HL-60 (cell line): ENCODE measurements around the gene SLC4A4.

Experiments used
- DNase-seq, 2 experiments: peaks; one replicate each; pipeline ENCODE4 v3.0.0-alpha.2; 2010 to 2020; ENCODE audit warnings: low read depth in 1 of 2, low spot score in 1 of 2
- H3K27ac ChIP-seq: fragments of 250-450 bp; sonication (Bioruptor Pico); replicated peaks from 2 replicates; pipeline ENCODE4 v1.5.1; 2020; ENCODE audit warnings: mild to moderate bottlenecking, moderate library complexity
- H3K27me3 ChIP-seq: fragments of 250-450 bp; sonication (Bioruptor Pico); 2 replicates; pipeline ENCODE4 v1.5.1; 2021; ENCODE audit warnings: mild to moderate bottlenecking, moderate library complexity; ENCODE audit not compliant: insufficient read depth, poor library complexity, severe bottlenecking
- H3K4me3 ChIP-seq: replicated peaks from 2 replicates; pipeline ENCODE4 v1.5.1; 2011; ENCODE audit warnings: mild to moderate bottlenecking, control low read depth, low read length; ENCODE audit not compliant: insufficient read depth
- GABPA ChIP-seq: IDR thresholded peaks from 2 replicates; pipeline ENCODE4 v1.6.1; 2012; ENCODE audit warnings: low read depth
- POLR2AphosphoS5 ChIP-seq: IDR thresholded peaks from 2 replicates; pipeline ENCODE4 v1.6.1; 2012; ENCODE audit warnings: low read depth
- REST ChIP-seq: IDR thresholded peaks from 2 replicates; pipeline ENCODE4 v1.6.1; 2012; ENCODE audit warnings: low read depth; ENCODE audit not compliant: insufficient replicate concordance
- SPI1 ChIP-seq: IDR thresholded peaks from 2 replicates; pipeline ENCODE4 v1.6.1; 2012; ENCODE audit warnings: low read depth, mild to moderate bottlenecking, borderline replicate concordance
- TF ChIP-seq, protein P1 (sequence below): IDR thresholded peaks from one replicate; pipeline ENCODE4 v1.5.1; 2011; ENCODE audit warnings: low read length, control low read depth, inconsistent platforms; ENCODE audit not compliant: insufficient read depth

The SLC4A4 gene

GRCh38 chr4:71498625-71499024, 159.8 kb downstream of the SLC4A4 start:
- TF ChIP-seq SPI1 (no peak), POLR2AphosphoS5 (no peak), GABPA (no peak), REST (no peak)
- TF ChIP-seq, protein P1, sequence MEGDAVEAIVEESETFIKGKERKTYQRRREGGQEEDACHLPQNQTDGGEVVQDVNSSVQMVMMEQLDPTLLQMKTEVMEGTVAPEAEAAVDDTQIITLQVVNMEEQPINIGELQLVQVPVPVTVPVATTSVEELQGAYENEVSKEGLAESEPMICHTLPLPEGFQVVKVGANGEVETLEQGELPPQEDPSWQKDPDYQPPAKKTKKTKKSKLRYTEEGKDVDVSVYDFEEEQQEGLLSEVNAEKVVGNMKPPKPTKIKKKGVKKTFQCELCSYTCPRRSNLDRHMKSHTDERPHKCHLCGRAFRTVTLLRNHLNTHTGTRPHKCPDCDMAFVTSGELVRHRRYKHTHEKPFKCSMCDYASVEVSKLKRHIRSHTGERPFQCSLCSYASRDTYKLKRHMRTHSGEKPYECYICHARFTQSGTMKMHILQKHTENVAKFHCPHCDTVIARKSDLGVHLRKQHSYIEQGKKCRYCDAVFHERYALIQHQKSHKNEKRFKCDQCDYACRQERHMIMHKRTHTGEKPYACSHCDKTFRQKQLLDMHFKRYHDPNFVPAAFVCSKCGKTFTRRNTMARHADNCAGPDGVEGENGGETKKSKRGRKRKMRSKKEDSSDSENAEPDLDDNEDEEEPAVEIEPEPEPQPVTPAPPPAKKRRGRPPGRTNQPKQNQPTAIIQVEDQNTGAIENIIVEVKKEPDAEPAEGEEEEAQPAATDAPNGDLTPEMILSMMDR: no peak
- no peak for DNase-seq
- no peak overlapping the region for H3K4me3 ChIP-seq
- H3K27me3 ChIP-seq: no peaks in the 10 kb centered on the region
- H3K27ac ChIP-seq: no peak overlapping the region

GRCh38 chr4:71501992-71502391, 163.2 kb downstream of the SLC4A4 start:
- H3K27me3 ChIP-seq: no peaks in the 10 kb centered on the region
- TF ChIP-seq REST: no peak
- no peak for TF ChIP-seq GABPA
- TF ChIP-seq POLR2AphosphoS5: no peak
- TF ChIP-seq, protein P1: no peak
- TF ChIP-seq SPI1: no peak
- DNase-seq: no peak
- no peak overlapping the region for H3K27ac ChIP-seq
- no peak overlapping the region for H3K4me3 ChIP-seq

DNA sequence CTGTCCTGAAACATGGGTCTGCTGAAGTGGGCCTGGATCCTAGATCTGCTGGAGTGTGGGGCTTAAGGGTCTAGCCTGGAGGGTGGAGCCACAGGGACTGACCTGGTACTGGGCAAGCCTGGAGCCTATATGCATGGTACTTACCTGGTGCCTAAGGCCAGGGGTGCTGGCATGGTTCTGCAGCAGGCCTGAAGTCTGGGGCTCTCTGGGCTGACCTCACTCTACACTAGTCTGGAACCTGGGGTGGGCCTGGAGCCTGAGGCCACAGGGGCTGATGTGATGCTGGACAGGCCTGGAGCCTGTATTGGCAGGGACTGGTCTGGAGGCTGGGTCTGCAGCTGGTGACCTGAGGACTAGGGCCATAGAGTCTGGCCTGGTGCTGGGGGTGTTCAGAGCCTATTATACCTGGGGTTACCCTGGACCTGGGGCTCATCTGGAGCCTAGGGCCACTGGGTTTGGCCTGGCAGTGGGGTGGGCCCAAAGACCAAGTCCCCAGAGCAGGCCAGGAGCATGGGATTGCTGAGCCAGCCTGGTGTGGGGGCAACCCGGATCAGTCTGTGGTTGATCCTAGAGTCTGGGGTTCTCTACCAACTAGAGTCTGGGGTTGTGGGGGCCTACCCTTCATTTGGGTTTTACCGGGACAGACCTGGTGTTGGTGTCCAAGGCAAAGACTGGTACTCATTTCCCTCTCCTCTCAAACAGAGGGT, 179.6 kb downstream of the SLC4A4 start:
- TF ChIP-seq POLR2AphosphoS5 (no peak), SPI1 (no peak)
- TF ChIP-seq, protein P1: no peak
- Histone ChIP-seq H3K27ac (no peak overlapping the region), H3K4me3 (no peak overlapping the region), H3K27me3 (no peaks in the 10 kb centered on the region)
- no peak for DNase-seq

DNA sequence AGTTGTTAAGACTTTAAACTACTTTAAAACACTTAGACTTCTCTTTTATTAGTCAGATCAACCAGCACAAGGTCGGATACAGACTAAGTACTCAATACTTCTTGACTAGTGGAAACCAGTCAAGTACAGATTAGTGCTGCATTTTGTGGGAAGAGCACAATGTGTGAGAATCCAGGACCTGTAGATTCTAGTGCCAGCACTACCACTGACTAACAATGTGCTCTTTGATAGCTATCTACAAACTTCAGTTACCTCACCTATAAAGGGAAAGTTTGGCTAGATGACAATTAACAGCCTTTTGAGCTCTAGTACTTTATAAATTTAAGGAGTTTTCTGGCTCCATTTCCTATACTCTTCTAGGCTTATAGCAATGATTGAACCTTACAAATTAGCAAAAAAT, 181.5 kb downstream of the SLC4A4 start:
- no peak overlapping the region for H3K27ac ChIP-seq
- no peaks in the 10 kb centered on the region for H3K27me3 ChIP-seq
- no peak for DNase-seq
- no peak overlapping the region for H3K4me3 ChIP-seq
- no peak for TF ChIP-seq GABPA
